ENCODE data around the gene CMKLR1. TPM values are rescaled to one million over a fixed set of nuclear protein-coding genes. Genes with fewer than 3 reads are reported as not detected.
A peak's percentile ranks its signal among the peaks of the same experiment; 100 is the strongest.

CMKLR1 gene
- polyA plus RNA-seq, 1 donor from 2014 or later, result 0.64 TPM

- Mint-ChIP-seq H3K4me1 (no peaks in the 10 kb centered on the region), H3K4me3 (no peak overlapping the region), H3K36me3 (peaks cover 2% of the 10 kb centered on the region), H3K9me3 (peaks cover 0 to 2% (median 0%) of the 10 kb centered on the region in 3 donors), H3K27me3 (peaks cover 22% of the 10 kb centered on the region), H3K27ac (peak overlapping the region in 2 of 3 donors; percentile 24 to 88)
Observed at GRCh38 chr12:108305991-108306501, 33.1 kb downstream of the CMKLR1 start.

DNA sequence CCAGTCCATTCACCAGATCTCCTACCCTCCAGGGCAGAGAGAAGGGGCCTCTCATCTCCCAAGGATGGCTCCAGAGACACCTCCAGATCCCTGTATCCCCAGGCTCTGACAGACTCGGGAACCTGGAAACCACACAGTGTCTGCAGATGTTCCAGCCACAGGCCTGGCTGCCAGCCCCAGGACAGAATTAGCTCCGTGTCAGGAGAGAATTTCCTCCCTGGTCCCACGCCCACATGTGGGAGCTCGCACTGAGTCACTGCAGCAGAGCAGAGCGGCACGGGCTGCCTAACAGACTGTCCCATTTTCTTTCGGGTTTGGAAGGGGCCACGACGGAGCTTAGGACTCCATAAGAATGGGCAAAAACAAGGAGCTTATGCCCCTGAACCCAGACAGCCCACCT lies 33.6 kb downstream of the CMKLR1 start:
- Mint-ChIP-seq H3K4me1 (no peaks in the 10 kb centered on the region), H3K4me3 (no peak overlapping the region), H3K27ac (no peak overlapping the region), H3K36me3 (peaks cover 2% of the 10 kb centered on the region), H3K9me3 (peaks cover 0 to 2% (median 0%) of the 10 kb centered on the region in 3 donors), H3K27me3 (peaks cover 22% of the 10 kb centered on the region)

DNA sequence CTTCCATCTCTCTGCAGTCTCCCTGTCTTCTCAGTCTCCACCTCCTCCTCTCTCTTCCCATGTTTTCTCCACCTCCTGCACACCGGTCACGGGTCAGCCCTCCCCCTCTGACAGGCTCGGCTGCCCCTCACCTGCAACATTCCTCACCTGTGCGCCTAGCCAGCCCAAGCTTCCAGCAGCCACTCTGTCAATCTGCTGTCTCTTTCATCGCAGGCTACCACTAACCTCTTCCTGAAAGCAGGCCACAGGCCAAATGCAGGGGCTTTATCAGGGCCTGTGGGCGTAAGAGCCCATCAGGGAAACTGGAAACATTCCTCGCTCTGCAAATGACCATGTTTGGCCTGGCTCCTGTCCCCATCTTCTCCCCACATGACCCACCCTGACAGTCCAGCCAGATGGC lies 34.5 kb downstream of the CMKLR1 start:
- Mint-ChIP-seq H3K4me1 (no peaks in the 10 kb centered on the region), H3K36me3 (peaks cover 2% of the 10 kb centered on the region), H3K4me3 (peak overlapping the region in 1 of 4 donors; percentile 15), H3K27ac (no peak overlapping the region), H3K9me3 (peaks cover 0 to 2% (median 0%) of the 10 kb centered on the region in 3 donors), H3K27me3 (peaks cover 19% of the 10 kb centered on the region)

DNA sequence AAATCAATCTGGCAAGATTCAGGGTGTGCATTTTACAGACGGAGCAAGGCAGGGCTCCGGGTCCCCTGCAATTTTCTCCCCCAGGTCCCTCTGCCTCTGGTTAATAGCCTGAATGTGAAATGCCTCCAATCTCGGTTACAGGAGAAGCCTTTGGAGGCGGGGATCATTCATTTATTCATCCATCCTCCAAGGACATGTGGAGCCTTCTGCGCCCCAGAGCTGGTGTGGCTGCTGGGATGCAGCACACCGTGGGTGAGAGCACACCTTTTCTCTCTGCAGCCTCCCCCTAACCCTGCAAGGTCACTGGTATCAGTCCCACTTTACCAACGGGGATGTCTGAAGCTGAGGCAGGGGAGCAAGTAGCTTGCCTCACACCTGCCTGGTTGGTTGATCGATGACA lies 35.4 kb downstream of the CMKLR1 start:
- no peak overlapping the region for H3K27ac Mint-ChIP-seq
- H3K9me3 Mint-ChIP-seq, result peaks cover 0 to 2% (median 0%) of the 10 kb centered on the region in 3 donors
- H3K4me1 Mint-ChIP-seq, result no peaks in the 10 kb centered on the region
- peaks cover 2% of the 10 kb centered on the region for H3K36me3 Mint-ChIP-seq
- H3K4me3 Mint-ChIP-seq, result no peak overlapping the region
- H3K27me3 Mint-ChIP-seq, result peaks cover 16% of the 10 kb centered on the region

- Mint-ChIP-seq H3K27ac (no peak overlapping the region), H3K4me3 (no peak overlapping the region), H3K36me3 (peaks cover 2% of the 10 kb centered on the region), H3K27me3 (peaks cover 20% of the 10 kb centered on the region), H3K4me1 (peaks cover 0 to 2% (median 0%) of the 10 kb centered on the region in 3 donors), H3K9me3 (peaks cover 0 to 2% (median 1%) of the 10 kb centered on the region in 3 donors)
Observed at GRCh38 chr12:108302403-108303311, 36.5 kb downstream of the CMKLR1 start.

- Mint-ChIP-seq H3K27ac (no peak overlapping the region), H3K4me1 (peaks cover 0 to 2% (median 0%) of the 10 kb centered on the region in 3 donors), H3K36me3 (peaks cover 2% of the 10 kb centered on the region), H3K4me3 (no peak overlapping the region), H3K9me3 (peaks cover 0 to 2% (median 2%) of the 10 kb centered on the region in 3 donors), H3K27me3 (peaks cover 24% of the 10 kb centered on the region)
Observed at GRCh38 chr12:108302016-108302402, 37.1 kb downstream of the CMKLR1 start.

GRCh38 chr12:108301346-108301745 lies 37.8 kb downstream of the CMKLR1 start:
- H3K4me1 Mint-ChIP-seq, result peaks cover 0 to 2% (median 0%) of the 10 kb centered on the region in 3 donors
- H3K36me3 Mint-ChIP-seq, result peaks cover 2% of the 10 kb centered on the region
- H3K27me3 Mint-ChIP-seq, result peaks cover 20% of the 10 kb centered on the region
- H3K9me3 Mint-ChIP-seq, result peaks cover 0 to 2% (median 0%) of the 10 kb centered on the region in 3 donors
- H3K4me3 Mint-ChIP-seq, result no peak overlapping the region
- H3K27ac Mint-ChIP-seq, result peak overlapping the region in 1 of 3 donors; percentile 5

- Mint-ChIP-seq H3K4me1 (peaks cover 0 to 2% (median 0%) of the 10 kb centered on the region in 3 donors), H3K36me3 (peaks cover 2% of the 10 kb centered on the region), H3K4me3 (no peak overlapping the region), H3K27me3 (peaks cover 18% of the 10 kb centered on the region), H3K27ac (no peak overlapping the region), H3K9me3 (peaks cover 0 to 2% (median 0%) of the 10 kb centered on the region in 3 donors)
Observed at GRCh38 chr12:108299980-108300696, 39.0 kb downstream of the CMKLR1 start.

GRCh38 chr12:108299516-108299915 lies 39.6 kb downstream of the CMKLR1 start:
- peaks cover 14% of the 10 kb centered on the region for H3K27me3 Mint-ChIP-seq
- H3K27ac Mint-ChIP-seq, result no peak overlapping the region
- H3K4me3 Mint-ChIP-seq, result no peak overlapping the region
- peaks cover 0 to 2% (median 0%) of the 10 kb centered on the region in 3 donors for H3K4me1 Mint-ChIP-seq
- no peaks in the 10 kb centered on the region for H3K36me3 Mint-ChIP-seq
- peaks cover 0 to 2% (median 0%) of the 10 kb centered on the region in 3 donors for H3K9me3 Mint-ChIP-seq

DNA sequence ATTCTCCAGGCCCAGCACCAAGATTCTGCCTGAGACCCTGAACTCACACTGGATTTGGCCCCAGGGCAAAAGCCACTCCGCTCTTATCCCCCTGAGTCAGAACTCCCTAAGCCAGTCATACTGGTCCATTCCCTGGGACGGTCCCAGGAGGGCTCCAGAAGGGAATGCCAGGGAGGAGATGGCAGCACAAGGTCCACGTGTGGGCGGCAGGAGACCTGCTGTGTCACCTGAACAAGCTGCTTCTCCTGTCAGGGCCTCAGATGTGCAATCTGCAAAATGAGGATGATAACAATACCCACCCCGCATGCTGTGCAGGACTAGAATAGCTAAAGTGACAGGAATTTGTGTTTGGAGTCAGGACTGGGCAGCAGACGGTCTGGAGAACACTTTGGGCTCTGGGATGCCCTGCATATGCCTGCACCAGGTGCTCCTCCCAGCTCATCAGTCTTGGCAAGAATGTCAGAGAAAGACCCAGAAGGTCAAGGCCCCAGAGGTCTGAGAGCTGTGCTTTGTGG lies 40.3 kb downstream of the CMKLR1 start:
- H3K9me3 Mint-ChIP-seq, result peaks cover 0 to 2% (median 0%) of the 10 kb centered on the region in 3 donors
- peaks cover 14% of the 10 kb centered on the region for H3K27me3 Mint-ChIP-seq
- no peak overlapping the region for H3K4me3 Mint-ChIP-seq
- no peaks in the 10 kb centered on the region for H3K36me3 Mint-ChIP-seq
- H3K4me1 Mint-ChIP-seq, result peaks cover 0 to 2% (median 0%) of the 10 kb centered on the region in 3 donors
- H3K27ac Mint-ChIP-seq, result no peak overlapping the region

- no peaks in the 10 kb centered on the region for H3K36me3 Mint-ChIP-seq
- peaks cover 14% of the 10 kb centered on the region for H3K27me3 Mint-ChIP-seq
- peaks cover 0 to 2% (median 0%) of the 10 kb centered on the region in 3 donors for H3K9me3 Mint-ChIP-seq
- H3K4me1 Mint-ChIP-seq, result peaks cover 0 to 2% (median 0%) of the 10 kb centered on the region in 3 donors
- no peak overlapping the region for H3K27ac Mint-ChIP-seq
- no peak overlapping the region for H3K4me3 Mint-ChIP-seq
Observed at GRCh38 chr12:108297895-108298760, 41.0 kb downstream of the CMKLR1 start.

DNA sequence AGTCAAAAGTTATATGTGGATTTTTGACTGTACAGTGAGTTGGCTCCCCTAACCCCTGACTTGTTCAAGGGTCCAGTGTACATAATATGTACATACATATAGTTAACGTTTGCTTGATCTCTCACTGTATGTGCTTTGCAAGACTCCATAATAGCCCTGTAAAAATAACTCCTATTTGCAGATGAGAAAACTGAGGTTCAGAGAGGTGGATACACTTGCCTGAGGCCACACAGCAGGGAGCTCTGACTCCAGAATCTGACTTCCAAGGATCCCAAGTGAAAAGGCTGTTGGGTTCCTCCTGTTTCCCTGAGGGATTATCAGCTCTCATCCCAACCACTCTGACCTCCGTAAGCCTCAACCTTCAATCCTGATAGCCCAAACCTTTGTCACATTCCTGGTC lies 41.7 kb downstream of the CMKLR1 start:
- Mint-ChIP-seq H3K27ac (no peak overlapping the region), H3K9me3 (peaks cover 0 to 2% (median 0%) of the 10 kb centered on the region in 3 donors), H3K27me3 (peaks cover 11% of the 10 kb centered on the region), H3K4me3 (no peak overlapping the region), H3K36me3 (no peaks in the 10 kb centered on the region), H3K4me1 (peaks cover 0 to 2% (median 0%) of the 10 kb centered on the region in 3 donors)

GRCh38 chr12:108296945-108297344 lies 42.2 kb downstream of the CMKLR1 start:
- no peak overlapping the region for H3K27ac Mint-ChIP-seq
- peaks cover 0 to 2% (median 0%) of the 10 kb centered on the region in 3 donors for H3K4me1 Mint-ChIP-seq
- H3K27me3 Mint-ChIP-seq, result peaks cover 10% of the 10 kb centered on the region
- no peak overlapping the region for H3K4me3 Mint-ChIP-seq
- no peaks in the 10 kb centered on the region for H3K36me3 Mint-ChIP-seq
- peaks cover 0 to 3% (median 2%) of the 10 kb centered on the region in 3 donors for H3K9me3 Mint-ChIP-seq

DNA sequence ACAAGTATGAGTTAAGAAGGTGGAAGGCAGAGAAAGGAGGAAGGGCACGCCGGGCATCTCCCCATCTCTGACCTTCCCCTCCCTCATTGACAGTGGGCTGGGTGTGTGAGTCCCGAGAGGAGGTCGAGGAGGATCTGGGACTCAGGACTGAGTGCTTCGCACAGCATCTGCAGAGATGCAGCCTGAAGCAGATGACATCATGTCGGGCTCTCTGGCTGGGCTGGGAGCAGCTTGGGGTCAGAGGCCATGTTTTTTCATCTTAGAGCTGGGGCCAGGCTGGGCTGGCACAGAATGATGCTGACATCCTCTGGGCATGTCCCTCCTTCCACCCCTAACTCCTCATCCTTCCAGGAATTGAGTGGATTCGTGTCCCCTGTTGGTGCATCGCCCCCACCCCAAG lies 43.5 kb downstream of the CMKLR1 start:
- Mint-ChIP-seq H3K36me3 (no peaks in the 10 kb centered on the region), H3K4me3 (no peak overlapping the region), H3K27ac (no peak overlapping the region), H3K4me1 (peaks cover 0 to 2% (median 0%) of the 10 kb centered on the region in 3 donors), H3K27me3 (peaks cover 8% of the 10 kb centered on the region), H3K9me3 (peaks cover 0 to 7% (median 2%) of the 10 kb centered on the region in 3 donors)
